DND-41 (cell line): ENCODE data around the gene CDYL.

Experiments
- CTCF ChIP-seq: IDR thresholded peaks from 2 replicates; pipeline ENCODE4 v1.5.1; 2012; ENCODE audit warnings: borderline replicate concordance, low read length, moderate library complexity, mild to moderate bottlenecking; ENCODE audit not compliant: poor library complexity, severe bottlenecking; ENCODE audit errors: extremely low read depth
- EZH2 ChIP-seq: IDR thresholded peaks from 3 replicates; pipeline ENCODE4 v1.6.1; 2012; ENCODE audit warnings: borderline replicate concordance, low read depth, mild to moderate bottlenecking, moderate library complexity, low read length, inconsistent platforms; ENCODE audit not compliant: severe bottlenecking

GRCh38 chr6:4957521-4958231 is 181.5 kb downstream of the CDYL start:
- TF ChIP-seq CTCF, result peak; percentile 13
- no peak for TF ChIP-seq EZH2
